ENCODE data around the gene EMILIN3.

GRCh38 chr20:41344477-41344876, 22.1 kb downstream of the EMILIN3 start:
- TF ChIP-seq POLR2AphosphoS5 (IDR thresholded peaks at IDR 0.05; ENCODE audit: low read depth, low read length) (no peak), SIX5 (IDR thresholded peaks at IDR 0.05; ENCODE audit: low read depth, low read length) (no peak), GABPA (IDR thresholded peaks at IDR 0.05; ENCODE audit: borderline replicate concordance, insufficient read depth, low read length) (no peak), SIN3A (conservative IDR thresholded peaks at IDR 0.05 in 1 of 2, IDR thresholded peaks at IDR 0.05 in 1 of 2; ENCODE audit: low read depth in 1 of 2, low read length in 2 of 2) (no peak), SP1 (IDR thresholded peaks at IDR 0.05; ENCODE audit: low read depth, low read length) (no peak), PHF8 (conservative IDR thresholded peaks at IDR 0.05; ENCODE audit: low read depth, low read length) (no peak), EP300 (IDR thresholded peaks at IDR 0.05; ENCODE audit: borderline replicate concordance in 1 of 2, low read depth in 2 of 2, low read length in 2 of 2) (no peak), RNF2 (IDR thresholded peaks at IDR 0.05; ENCODE audit: borderline replicate concordance, low read depth, low read length, missing control alignments, poor library complexity, severe bottlenecking) (no peak)
- TF ChIP-seq, protein P1, sequence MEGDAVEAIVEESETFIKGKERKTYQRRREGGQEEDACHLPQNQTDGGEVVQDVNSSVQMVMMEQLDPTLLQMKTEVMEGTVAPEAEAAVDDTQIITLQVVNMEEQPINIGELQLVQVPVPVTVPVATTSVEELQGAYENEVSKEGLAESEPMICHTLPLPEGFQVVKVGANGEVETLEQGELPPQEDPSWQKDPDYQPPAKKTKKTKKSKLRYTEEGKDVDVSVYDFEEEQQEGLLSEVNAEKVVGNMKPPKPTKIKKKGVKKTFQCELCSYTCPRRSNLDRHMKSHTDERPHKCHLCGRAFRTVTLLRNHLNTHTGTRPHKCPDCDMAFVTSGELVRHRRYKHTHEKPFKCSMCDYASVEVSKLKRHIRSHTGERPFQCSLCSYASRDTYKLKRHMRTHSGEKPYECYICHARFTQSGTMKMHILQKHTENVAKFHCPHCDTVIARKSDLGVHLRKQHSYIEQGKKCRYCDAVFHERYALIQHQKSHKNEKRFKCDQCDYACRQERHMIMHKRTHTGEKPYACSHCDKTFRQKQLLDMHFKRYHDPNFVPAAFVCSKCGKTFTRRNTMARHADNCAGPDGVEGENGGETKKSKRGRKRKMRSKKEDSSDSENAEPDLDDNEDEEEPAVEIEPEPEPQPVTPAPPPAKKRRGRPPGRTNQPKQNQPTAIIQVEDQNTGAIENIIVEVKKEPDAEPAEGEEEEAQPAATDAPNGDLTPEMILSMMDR (IDR thresholded peaks at IDR 0.05; ENCODE audit: control extremely low read depth in 1 of 3, insufficient read depth in 1 of 3, low read depth in 1 of 3, low read length in 3 of 3), result no peak

Measured in H1 (cell line).